Stimulated activated CD4-positive, alpha-beta T cell treated with anti-CD3 and anti-CD28 coated beads, TNF-alpha, amount 100 ng/mL, for 1 hour (primary cell): ENCODE data around the gene KLHL30.
"Not testable (repeated sequence)": the region's sequence is repeated elsewhere in the genome, so short reads cannot be mapped to it uniquely, and the experiment has no call there.

Source experiments
- DNase-seq, 3 donors: peaks; one replicate each; pipeline ENCODE4 v3.0.0-alpha.2; 2020; ENCODE audit warnings: low read depth in 3 of 3, low spot score in 1 of 3

KLHL30 gene

GRCh38 chr2:238101891-238102841, 36.3 kb upstream of the KLHL30 start:
- DNase-seq, result no peak

- DNase-seq, result no peak
Measured at GRCh38 chr2:238102865-238103264, 35.6 kb upstream of the KLHL30 start.

- no peak for DNase-seq
Measured at GRCh38 chr2:238103465-238104225, 34.8 kb upstream of the KLHL30 start.

- no peak for DNase-seq
Measured at GRCh38 chr2:238104226-238104690, 34.2 kb upstream of the KLHL30 start.

- no peak for DNase-seq
Measured at GRCh38 chr2:238104691-238105371, 33.6 kb upstream of the KLHL30 start.

GRCh38 chr2:238105506-238106338, 32.7 kb upstream of the KLHL30 start:
- no peak for DNase-seq

- no peak for DNase-seq
Measured at GRCh38 chr2:238106339-238106697, 32.1 kb upstream of the KLHL30 start.

- DNase-seq, result no peak
Measured at GRCh38 chr2:238106698-238107524, 31.6 kb upstream of the KLHL30 start.

GRCh38 chr2:238107525-238108422, 30.7 kb upstream of the KLHL30 start:
- no peak for DNase-seq

- no peak for DNase-seq
Measured at GRCh38 chr2:238108423-238109183, 29.9 kb upstream of the KLHL30 start.

- no peak for DNase-seq
Measured at GRCh38 chr2:238113611-238114010, 24.9 kb upstream of the KLHL30 start.

- no peak for DNase-seq
Measured at GRCh38 chr2:238114331-238114841, 24.1 kb upstream of the KLHL30 start.

- DNase-seq, result no peak
Measured at GRCh38 chr2:238114851-238115660, 23.4 kb upstream of the KLHL30 start.

GRCh38 chr2:238115709-238116108, 22.8 kb upstream of the KLHL30 start:
- not testable (repeated sequence) for DNase-seq

- DNase-seq, result no peak
Measured at GRCh38 chr2:238116298-238117198, 21.9 kb upstream of the KLHL30 start.
